HG02885 (cell line): Measurements from ENCODE around the gene WASF3.
A peak's percentile ranks its signal among the peaks of the same experiment; 100 is the strongest.

Experiments
- ATAC-seq: cut with Tn5 transposase; IDR thresholded peaks from one replicate; pipeline ENCODE4 v1.9.1; 2021; ENCODE audit warnings: mild to moderate bottlenecking; ENCODE audit not compliant: unreplicated experiment, poor library complexity

The WASF3 gene

DNA sequence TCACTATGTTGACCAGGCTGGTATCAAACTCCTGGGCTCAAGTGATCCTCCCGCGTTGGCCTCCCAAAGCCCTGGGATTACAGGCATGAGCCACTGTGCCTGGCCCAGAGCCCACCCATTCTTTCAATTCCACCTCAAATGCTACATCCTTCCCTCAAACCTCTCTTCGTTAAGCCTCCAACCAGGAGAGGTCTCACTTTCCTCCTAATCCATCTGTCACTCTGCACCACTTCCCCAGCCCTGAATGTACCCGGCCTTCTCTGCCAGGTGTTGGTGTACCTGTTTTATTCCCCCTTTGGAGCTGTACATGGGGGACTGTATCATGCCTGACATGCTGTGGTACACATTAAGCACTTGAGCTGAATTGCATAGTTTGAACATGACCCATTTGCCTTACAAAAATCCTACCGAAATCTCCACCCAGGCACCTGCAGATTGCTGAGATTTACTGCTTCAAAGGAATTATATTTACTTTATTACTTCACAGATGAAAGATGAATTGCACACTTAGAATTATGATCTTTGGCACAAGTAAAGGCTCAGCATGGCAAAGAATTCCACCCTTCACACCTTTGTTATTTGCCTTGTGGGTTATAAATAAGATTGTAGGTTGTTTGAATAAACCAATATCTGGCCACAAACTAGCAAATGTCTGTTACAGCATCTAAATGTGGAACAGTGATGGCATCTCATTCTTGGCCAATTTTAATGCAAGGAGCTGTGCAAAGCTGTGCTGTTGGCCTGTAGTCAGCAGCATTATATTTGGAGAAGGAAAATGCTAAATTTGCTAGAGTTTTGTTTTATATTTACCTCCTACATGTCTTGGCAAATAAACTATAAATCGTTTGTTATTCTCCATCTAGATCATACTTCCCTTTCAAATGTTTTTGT lies 15.6 kb upstream of the WASF3 start:
- no peak for ATAC-seq

- no peak for ATAC-seq
Observed at GRCh38 chr13:26544707-26545106, 12.8 kb upstream of the WASF3 start.

DNA sequence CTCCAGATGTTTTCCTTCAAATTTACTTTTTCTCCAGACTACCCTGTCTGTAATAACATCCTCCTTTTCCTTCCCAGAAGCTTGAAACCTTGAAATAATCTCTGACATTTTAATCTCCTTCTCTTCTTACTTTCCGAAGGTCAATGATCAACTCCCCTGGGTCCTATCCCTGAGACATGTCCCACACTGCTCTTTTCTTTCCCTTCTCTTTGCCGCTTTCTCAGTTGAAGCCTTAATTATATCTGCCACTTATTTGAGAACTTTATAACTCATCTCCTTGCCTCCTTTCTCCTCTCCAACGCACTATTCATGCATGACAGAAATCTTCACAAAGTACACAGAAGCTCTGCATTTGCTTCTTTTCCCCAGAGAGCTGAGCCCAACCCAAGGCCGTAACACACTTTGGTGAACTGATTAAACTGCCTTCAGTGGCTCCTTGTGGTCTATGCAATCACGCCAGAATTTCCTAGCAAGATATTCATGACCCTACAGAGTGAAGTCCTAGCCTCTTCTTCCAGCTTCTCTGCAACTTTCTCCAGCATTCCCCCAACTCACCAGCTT lies 9.2 kb upstream of the WASF3 start:
- ATAC-seq = no peak

- ATAC-seq = no peak
Observed at GRCh38 chr13:26549713-26550112, 7.8 kb upstream of the WASF3 start.

GRCh38 chr13:26551255-26551860 lies 6.1 kb upstream of the WASF3 start:
- no peak for ATAC-seq

GRCh38 chr13:26555413-26555812 lies 2.1 kb upstream of the WASF3 start:
- ATAC-seq = no peak

DNA sequence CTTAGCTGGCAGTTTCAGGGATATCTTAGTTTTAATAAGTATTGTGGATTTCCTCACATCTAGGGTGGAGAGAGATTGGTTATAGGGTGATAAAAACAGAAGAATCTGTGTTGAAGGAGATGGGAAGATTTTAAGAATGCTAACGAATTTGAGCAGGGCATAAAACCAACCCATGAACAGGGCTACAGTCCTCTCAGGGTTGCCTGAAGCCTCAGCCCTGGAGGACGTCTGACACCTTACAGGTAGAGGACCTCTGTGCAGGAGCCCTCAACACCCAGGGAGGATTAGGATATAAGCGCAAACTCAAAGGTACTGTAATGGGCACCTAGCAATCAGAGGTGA lies 461 bp upstream of the WASF3 start:
- ATAC-seq = peak; percentile 34

DNA sequence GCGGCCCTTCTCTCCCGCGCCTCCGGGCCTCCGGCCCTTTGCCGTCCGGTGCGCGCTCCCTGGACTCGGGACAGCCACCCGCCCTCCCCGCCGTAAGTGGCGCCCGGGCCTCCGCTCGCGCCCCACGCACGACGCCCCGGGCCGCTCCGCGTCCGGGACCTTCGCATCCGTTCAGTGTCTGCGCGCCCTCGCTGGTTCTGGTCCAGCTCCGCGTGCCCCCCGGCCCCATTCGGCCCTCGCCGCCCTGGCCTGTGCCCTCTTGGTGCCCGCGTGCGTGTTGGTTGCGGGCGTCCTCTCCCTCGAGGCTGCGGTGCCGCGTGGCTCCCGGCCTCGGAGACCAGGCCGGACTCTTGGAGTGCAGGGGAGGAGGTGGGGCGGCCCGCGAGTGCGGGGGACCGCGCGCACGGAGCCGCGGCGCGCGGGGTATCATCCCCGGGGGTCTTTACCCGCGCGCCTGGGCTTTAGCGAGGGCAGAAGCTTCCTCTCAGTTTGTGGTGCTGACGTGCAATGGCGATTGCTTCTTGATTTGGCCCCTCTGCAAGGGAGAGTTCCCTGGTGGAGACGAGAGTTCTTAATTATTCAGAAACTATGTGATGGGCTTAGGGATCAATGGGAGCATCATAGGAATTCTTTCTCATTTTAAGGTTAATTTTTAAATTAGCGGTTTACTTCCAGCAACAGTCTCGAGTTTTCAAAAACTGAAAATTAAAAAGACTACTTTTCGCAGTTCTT lies 757 bp downstream of the WASF3 start:
- ATAC-seq = peak; percentile 20

GRCh38 chr13:26558987-26559386 lies 1.5 kb downstream of the WASF3 start:
- ATAC-seq = no peak

GRCh38 chr13:26560456-26560855 lies 3.0 kb downstream of the WASF3 start:
- no peak for ATAC-seq

DNA sequence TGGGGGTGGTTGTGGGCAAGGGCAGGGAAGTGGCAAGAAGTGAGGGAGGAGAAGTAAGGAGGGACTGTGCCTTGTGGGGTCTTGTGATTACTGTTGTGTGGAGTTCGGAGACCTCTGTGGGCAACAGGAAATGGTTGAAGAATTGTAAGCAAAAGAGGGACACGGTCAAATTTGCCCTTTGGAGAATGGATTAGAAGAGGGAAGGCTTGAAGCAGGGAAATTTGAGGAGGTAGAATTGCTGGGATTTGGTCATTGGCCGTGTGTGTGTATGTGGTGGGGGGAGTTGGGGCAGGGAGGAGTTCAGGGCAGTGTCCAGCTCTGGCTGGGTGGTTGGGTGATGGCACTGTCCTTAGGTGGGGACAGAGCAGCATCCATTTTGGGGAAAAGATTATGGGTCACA lies 3.6 kb downstream of the WASF3 start:
- no peak for ATAC-seq

DNA sequence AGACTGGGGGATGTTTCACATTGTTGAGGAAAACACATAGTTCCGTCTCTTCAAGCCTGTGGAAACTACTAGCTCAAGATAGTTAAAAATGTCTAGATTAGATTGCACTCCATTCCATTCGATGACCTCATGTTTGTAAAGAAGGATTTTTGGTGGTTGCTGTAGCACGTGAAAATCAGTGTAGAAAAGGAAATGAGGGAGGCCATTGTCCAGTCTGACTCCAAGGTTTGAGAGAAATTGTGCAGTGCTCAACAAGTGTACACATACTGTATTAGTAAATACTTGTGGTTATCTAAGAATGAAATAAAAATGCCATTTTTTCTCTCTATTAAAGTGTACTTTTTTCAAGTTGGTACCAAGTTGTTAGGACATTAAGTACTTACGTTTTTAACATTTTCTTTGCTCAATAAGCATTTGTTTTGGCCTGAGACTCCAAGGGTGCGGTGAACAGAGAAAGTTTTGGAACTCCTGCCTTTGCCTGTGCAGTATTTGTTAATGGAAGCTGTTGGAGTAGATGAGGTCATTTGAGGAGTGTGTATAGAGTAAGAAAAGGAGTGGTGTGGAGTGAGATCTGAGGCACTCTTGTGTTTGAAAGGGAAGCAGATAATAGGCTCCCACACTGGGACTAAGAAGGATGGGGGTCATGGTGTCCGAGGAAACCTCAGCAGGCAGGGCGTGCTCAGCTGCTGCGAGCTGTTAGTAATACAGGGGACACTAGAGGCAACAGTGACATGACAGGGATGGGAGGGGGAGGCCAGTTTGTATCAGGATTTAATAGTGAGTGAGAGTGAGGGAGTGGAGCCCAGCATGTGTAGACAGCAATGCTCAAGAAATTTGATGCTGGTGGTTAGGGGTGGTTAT lies 4.4 kb downstream of the WASF3 start:
- no peak for ATAC-seq

DNA sequence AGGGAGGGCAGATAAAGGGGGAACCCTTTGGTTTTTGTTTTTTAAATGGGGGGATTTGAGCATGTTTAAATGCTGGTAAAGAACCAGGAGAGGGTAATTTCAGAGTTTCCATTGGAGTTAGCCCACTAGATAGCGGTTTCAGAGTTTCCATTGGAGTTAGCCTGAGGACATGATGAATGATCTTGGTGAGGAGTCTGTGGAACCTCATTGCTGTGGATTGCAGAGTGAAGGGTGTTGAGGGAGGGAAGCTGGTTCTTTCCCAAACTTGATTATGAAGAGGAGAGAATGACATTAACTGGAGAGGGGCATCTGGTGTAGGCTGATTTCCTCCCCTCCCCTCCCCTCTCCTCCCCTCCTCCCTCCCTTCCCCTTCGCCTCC lies 5.0 kb downstream of the WASF3 start:
- no peak for ATAC-seq

DNA sequence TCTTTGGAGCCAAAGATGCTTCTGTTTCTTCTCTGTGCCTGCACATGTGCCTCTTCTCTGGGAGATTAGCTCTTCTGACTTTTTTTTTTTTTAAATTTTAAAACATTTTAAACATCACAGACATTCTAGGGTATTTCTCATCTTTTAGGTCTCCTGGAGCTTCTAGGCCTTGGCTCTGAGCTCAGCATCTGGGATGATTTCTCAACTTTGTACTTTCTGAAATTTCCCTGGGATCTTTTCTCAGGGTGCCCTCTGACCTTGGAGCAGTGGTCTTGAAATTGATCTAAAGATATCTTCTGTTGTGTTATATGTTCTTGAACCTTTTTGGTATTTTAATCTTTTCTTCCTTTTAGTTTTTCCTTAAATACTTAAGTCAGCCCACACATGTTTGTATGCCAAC lies 6.2 kb downstream of the WASF3 start:
- ATAC-seq = no peak

DNA sequence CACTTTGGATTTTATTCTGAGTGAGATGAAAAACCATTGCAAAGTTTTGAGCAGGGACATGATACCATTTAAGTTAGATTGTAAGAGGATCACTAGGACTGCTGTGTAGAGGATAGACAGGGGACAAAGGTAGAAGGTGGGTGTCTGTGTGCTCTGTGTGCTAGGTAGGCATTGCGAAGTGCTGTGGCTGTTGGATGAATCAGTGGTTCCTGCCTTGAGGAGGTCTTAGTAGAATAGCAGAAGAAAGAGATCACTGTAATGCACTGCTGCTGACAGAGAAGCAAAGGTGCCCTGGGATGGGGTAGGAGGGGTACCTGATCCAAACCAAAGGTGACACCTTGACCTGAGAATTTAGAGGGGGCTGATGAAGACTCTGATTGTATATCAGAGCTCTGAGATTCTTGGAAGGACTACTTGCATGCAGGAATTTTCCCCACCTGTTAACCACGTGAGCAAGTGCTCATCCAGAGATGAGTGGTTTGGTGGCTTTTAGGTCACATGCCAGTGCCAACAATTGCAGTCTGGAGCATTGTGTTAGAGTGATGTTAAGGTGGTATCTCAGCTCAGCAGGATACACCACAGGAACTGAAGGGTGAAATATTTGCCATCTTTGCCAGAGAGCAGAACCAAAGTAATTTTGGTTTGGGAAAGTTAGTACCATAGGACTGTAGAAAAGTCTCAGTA lies 10.8 kb downstream of the WASF3 start:
- no peak for ATAC-seq

DNA sequence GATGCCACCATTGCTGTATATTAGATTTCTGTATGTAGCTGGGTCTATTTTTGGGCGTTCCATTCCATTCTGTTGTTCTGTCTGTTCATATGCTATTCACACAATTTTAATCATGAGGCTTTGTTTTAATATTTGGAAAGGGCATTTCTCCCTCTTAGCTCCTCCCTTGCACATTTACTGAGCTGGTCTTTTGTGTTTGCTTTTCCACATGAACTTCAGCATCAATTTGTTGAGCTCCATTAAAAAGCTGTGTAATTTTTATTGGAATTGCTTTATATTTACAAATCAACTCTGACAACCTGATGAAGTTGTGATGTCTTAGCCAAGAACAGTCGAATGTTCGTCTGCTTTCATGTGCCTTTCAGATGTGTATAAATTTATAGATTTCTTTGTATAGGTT lies 14.0 kb downstream of the WASF3 start:
- no peak for ATAC-seq

GRCh38 chr13:26575244-26575643 lies 17.8 kb downstream of the WASF3 start:
- no peak for ATAC-seq

DNA sequence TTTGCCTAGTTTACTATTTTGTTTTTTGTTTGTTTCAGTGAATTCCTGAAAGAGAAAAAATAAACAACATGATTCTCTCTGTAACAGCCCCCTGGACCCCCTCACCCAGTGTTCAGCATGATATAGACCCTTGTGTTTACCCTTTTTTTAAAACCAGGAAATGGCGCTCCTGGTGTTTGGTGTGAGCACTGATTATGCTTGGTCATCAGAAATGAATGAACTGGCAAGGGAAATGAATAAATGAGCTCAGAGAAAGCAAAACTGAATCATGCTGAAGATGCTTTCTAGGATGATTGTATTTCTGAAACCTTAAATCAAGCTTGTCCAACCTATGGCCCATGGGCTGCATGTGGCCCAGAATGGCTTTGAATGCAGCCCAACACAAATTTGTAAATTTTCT lies 22.1 kb downstream of the WASF3 start:
- ATAC-seq = no peak

DNA sequence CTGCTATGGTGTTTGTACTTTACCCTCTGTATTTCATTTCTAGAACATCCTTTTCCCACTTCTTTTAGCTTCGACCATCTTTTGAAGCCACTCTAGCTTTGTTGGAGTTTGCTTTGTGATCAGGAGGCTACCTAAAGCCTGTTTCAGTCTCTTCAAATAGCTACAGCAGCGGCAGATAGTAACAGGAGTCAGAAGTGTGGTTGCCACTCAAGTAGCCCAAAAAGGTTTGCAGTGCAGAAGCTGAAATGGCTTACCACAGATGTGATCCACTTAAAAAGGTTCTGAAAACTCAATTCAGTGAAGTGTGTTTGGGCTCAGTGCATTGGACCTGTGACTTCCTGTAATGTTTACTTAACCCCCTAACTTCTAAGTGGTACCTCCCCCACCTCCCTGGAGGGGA lies 26.2 kb downstream of the WASF3 start:
- no peak for ATAC-seq

GRCh38 chr13:26584713-26585112 lies 27.2 kb downstream of the WASF3 start:
- ATAC-seq = no peak
